ENCODE measurements around the gene INPP4A.
A peak's percentile ranks its signal among the peaks of the same experiment; 100 is the strongest.

The INPP4A gene

DNA sequence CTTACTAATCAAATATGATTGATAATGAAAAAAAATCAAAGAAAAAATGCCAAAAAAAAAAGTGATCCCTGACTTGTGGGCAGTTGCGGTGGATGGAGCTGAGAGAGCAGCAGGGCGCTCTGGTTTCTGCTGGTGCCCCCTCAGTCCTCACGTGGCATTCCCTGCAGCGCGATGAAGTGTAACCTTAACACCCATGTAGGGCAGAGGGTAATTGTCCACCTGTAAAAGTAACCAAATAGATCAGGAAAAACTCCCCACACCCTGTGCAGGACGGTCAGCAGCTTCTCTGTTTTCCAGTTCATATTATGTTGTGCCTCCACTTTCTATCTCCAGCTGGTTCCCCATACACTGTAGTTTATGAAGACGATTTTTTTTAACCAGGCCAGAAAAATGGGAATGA lies 138.6 kb downstream of the INPP4A start:
- no peak overlapping the region for H2BK15ac ChIP-seq (ENCODE audit: low read length)
- no peak overlapping the region for H2BK5ac ChIP-seq (ENCODE audit: low read length)
- no peak overlapping the region for H3K4ac ChIP-seq (ENCODE audit: low read length)
- no peak overlapping the region for H2AFZ ChIP-seq (ENCODE audit: low read length)
- H3K9me3 ChIP-seq (replicated peaks in 1 of 2; ENCODE audit: control insufficient read depth in 2 of 2, insufficient read depth in 1 of 2, low read depth in 1 of 2, low read length in 2 of 2) = no peaks in the 10 kb centered on the region
- H3K27ac ChIP-seq (replicated peaks; ENCODE audit: low read length) = no peak overlapping the region
- WGBS, 2 donors (ENCODE audit: extremely low coverage in 2 of 2, insufficient read length in 2 of 2, insufficient replicate concordance in 1 of 2) = no CpG with 5 or more reads among the region's 7 CpGs
- H3K14ac ChIP-seq (ENCODE audit: low read length) = no peak overlapping the region
- no peaks in the 10 kb centered on the region for H3K27me3 ChIP-seq (ENCODE audit: control insufficient read depth in 3 of 3, insufficient read depth in 3 of 3, low read depth in 1 of 3, low read length in 3 of 3)
- no peak overlapping the region for H4K8ac ChIP-seq (ENCODE audit: low read depth, low read length)
- no peak for DNase-seq (ENCODE audit: low spot score)
- H3K36me3 ChIP-seq (replicated peaks in 1 of 2; ENCODE audit: control insufficient read depth in 2 of 2, insufficient read depth in 2 of 2, low read length in 2 of 2) = peaks cover 15 to 59% of the 10 kb centered on the region in 2 donors
- no peaks in the 10 kb centered on the region for H3K79me1 ChIP-seq (ENCODE audit: low read depth, low read length)
- no peak overlapping the region for H2BK12ac ChIP-seq (ENCODE audit: low read length)
- peaks cover 0 to 6% of the 10 kb centered on the region in 2 donors for H3K4me1 ChIP-seq (ENCODE audit: control insufficient read depth in 2 of 2, insufficient read depth in 1 of 2, low read depth in 1 of 2, low read length in 2 of 2)
- H2BK120ac ChIP-seq (ENCODE audit: low read depth, low read length) = no peak overlapping the region
- no peak overlapping the region for H2AK5ac ChIP-seq (ENCODE audit: low read depth, low read length)
- H3K9ac ChIP-seq (ENCODE audit: low read depth, low read length, poor library complexity) = no peak overlapping the region
- H3K23ac ChIP-seq (ENCODE audit: low read depth, low read length, poor library complexity) = no peak overlapping the region
- no peak overlapping the region for H3K4me2 ChIP-seq (ENCODE audit: insufficient read depth, low read length, poor library complexity, severe bottlenecking)
- no peak overlapping the region for H4K91ac ChIP-seq (ENCODE audit: low read depth, low read length, poor library complexity)
- no peak overlapping the region for H3K4me3 ChIP-seq (ENCODE audit: low read length in 2 of 2)
- no peak overlapping the region for H3K18ac ChIP-seq (ENCODE audit: low read length)

DNA sequence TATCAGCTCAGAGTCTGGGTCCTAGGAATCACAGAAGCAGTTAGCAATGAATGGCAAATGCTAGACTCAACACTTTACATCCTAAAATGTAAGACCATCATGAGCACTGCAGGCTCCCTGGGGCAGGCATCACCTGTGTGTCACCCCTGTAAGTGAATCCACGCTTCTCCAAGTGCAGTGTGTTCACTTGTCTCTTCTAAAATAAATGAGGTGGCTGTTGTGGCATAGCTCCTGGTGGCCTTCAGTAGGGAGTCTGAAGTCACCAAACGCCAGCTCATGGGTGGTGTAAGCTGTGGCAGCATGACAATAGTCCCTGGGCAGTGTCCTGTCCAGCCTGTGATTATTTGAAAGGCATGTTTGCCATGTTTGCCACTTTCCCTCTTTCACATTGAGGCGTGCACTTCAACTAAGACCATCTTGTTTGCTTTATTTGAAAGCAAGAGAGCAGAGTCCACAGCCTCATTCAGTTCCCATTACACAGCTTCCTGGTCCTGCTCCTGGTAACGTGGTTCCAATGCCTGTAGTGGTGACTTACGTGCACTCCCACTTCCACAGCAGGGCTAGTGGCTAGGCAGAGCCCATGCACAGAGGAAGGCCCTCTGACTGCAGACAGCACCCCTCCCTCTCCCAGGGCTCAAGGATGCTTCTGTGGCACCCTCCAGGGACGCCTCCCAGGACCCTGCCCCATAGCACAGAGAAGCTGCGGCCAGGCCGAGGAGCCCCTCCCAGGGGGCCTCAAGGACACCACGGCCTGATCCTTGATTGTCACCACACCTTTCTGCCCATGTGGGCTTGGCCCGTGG lies 139.4 kb downstream of the INPP4A start:
- no peak overlapping the region for H3K23ac ChIP-seq (ENCODE audit: low read depth, low read length, poor library complexity)
- peaks cover 0 to 6% of the 10 kb centered on the region in 2 donors for H3K4me1 ChIP-seq (ENCODE audit: control insufficient read depth in 2 of 2, insufficient read depth in 1 of 2, low read depth in 1 of 2, low read length in 2 of 2)
- no peak overlapping the region for H2BK120ac ChIP-seq (ENCODE audit: low read depth, low read length)
- H2BK12ac ChIP-seq (ENCODE audit: low read length) = no peak overlapping the region
- no peak overlapping the region for H4K8ac ChIP-seq (ENCODE audit: low read depth, low read length)
- H3K27me3 ChIP-seq (ENCODE audit: control insufficient read depth in 3 of 3, insufficient read depth in 3 of 3, low read depth in 1 of 3, low read length in 3 of 3) = no peaks in the 10 kb centered on the region
- no CpG with 5 or more reads among the region's 10 CpGs for WGBS, 2 donors (ENCODE audit: extremely low coverage in 2 of 2, insufficient read length in 2 of 2, insufficient replicate concordance in 1 of 2)
- no peak for DNase-seq (ENCODE audit: low spot score)
- peaks cover 15 to 57% of the 10 kb centered on the region in 2 donors for H3K36me3 ChIP-seq (replicated peaks in 1 of 2; ENCODE audit: control insufficient read depth in 2 of 2, insufficient read depth in 2 of 2, low read length in 2 of 2)
- no peak overlapping the region for H3K4me3 ChIP-seq (ENCODE audit: low read length in 2 of 2)
- H3K4ac ChIP-seq (ENCODE audit: low read length) = no peak overlapping the region
- no peak overlapping the region for H2BK5ac ChIP-seq (ENCODE audit: low read length)
- no peak overlapping the region for H2BK15ac ChIP-seq (ENCODE audit: low read length)
- no peak overlapping the region for H3K18ac ChIP-seq (ENCODE audit: low read length)
- H3K9ac ChIP-seq (ENCODE audit: low read depth, low read length, poor library complexity) = no peak overlapping the region
- H4K91ac ChIP-seq (ENCODE audit: low read depth, low read length, poor library complexity) = no peak overlapping the region
- H3K27ac ChIP-seq (replicated peaks; ENCODE audit: low read length) = no peak overlapping the region
- no peak overlapping the region for H3K14ac ChIP-seq (ENCODE audit: low read length)
- no peaks in the 10 kb centered on the region for H3K79me1 ChIP-seq (ENCODE audit: low read depth, low read length)
- no peak overlapping the region for H2AFZ ChIP-seq (ENCODE audit: low read length)
- H2AK5ac ChIP-seq (ENCODE audit: low read depth, low read length) = no peak overlapping the region
- H3K4me2 ChIP-seq (ENCODE audit: insufficient read depth, low read length, poor library complexity, severe bottlenecking) = no peak overlapping the region
- H3K9me3 ChIP-seq (replicated peaks in 1 of 2; ENCODE audit: control insufficient read depth in 2 of 2, insufficient read depth in 1 of 2, low read depth in 1 of 2, low read length in 2 of 2) = no peaks in the 10 kb centered on the region

- Histone ChIP-seq H4K8ac (ENCODE audit: low read depth, low read length) (no peak overlapping the region), H2BK5ac (ENCODE audit: low read length) (no peak overlapping the region), H3K4me2 (ENCODE audit: insufficient read depth, low read length, poor library complexity, severe bottlenecking) (no peak overlapping the region), H3K4ac (ENCODE audit: low read length) (peak overlapping the region; percentile 72), H3K9ac (ENCODE audit: low read depth, low read length, poor library complexity) (peak overlapping the region; percentile 63), H3K79me1 (ENCODE audit: low read depth, low read length) (no peaks in the 10 kb centered on the region), H3K27ac (replicated peaks; ENCODE audit: low read length) (no peak overlapping the region), H3K9me3 (replicated peaks in 1 of 2; ENCODE audit: control insufficient read depth in 2 of 2, insufficient read depth in 1 of 2, low read depth in 1 of 2, low read length in 2 of 2) (no peaks in the 10 kb centered on the region), H3K27me3 (ENCODE audit: control insufficient read depth in 3 of 3, insufficient read depth in 3 of 3, low read depth in 1 of 3, low read length in 3 of 3) (no peaks in the 10 kb centered on the region), H2AFZ (ENCODE audit: low read length) (no peak overlapping the region), H3K23ac (ENCODE audit: low read depth, low read length, poor library complexity) (no peak overlapping the region), H2AK5ac (ENCODE audit: low read depth, low read length) (no peak overlapping the region), H2BK120ac (ENCODE audit: low read depth, low read length) (no peak overlapping the region), H3K4me1 (ENCODE audit: control insufficient read depth in 2 of 2, insufficient read depth in 1 of 2, low read depth in 1 of 2, low read length in 2 of 2) (peaks cover 0 to 6% of the 10 kb centered on the region in 2 donors), H4K91ac (ENCODE audit: low read depth, low read length, poor library complexity) (no peak overlapping the region), H3K4me3 (ENCODE audit: low read length in 2 of 2) (no peak overlapping the region), H3K14ac (ENCODE audit: low read length) (no peak overlapping the region), H3K18ac (ENCODE audit: low read length) (no peak overlapping the region), H2BK12ac (ENCODE audit: low read length) (no peak overlapping the region), H2BK15ac (ENCODE audit: low read length) (no peak overlapping the region), H3K36me3 (replicated peaks in 1 of 2; ENCODE audit: control insufficient read depth in 2 of 2, insufficient read depth in 2 of 2, low read length in 2 of 2) (peaks cover 15 to 56% of the 10 kb centered on the region in 2 donors)
- no CpG with 5 or more reads among the region's 10 CpGs for WGBS, 2 donors (ENCODE audit: extremely low coverage in 2 of 2, insufficient read length in 2 of 2, insufficient replicate concordance in 1 of 2)
- no peak for DNase-seq (ENCODE audit: low spot score)
These were observed 140.7 kb downstream of the INPP4A start for GRCh38 chr2:98585386-98585785.

- Histone ChIP-seq H4K91ac (ENCODE audit: low read depth, low read length, poor library complexity) (no peak overlapping the region), H2BK5ac (ENCODE audit: low read length) (no peak overlapping the region), H4K8ac (ENCODE audit: low read depth, low read length) (no peak overlapping the region), H3K79me1 (ENCODE audit: low read depth, low read length) (no peaks in the 10 kb centered on the region), H2BK15ac (ENCODE audit: low read length) (no peak overlapping the region), H2BK120ac (ENCODE audit: low read depth, low read length) (no peak overlapping the region), H2BK12ac (ENCODE audit: low read length) (no peak overlapping the region), H3K4me1 (ENCODE audit: control insufficient read depth in 2 of 2, insufficient read depth in 1 of 2, low read depth in 1 of 2, low read length in 2 of 2) (peaks cover 0 to 6% of the 10 kb centered on the region in 2 donors), H3K14ac (ENCODE audit: low read length) (no peak overlapping the region), H3K4ac (ENCODE audit: low read length) (no peak overlapping the region), H3K4me3 (ENCODE audit: low read length in 2 of 2) (no peak overlapping the region), H3K23ac (ENCODE audit: low read depth, low read length, poor library complexity) (peak overlapping the region; percentile 38), H3K27me3 (ENCODE audit: control insufficient read depth in 3 of 3, insufficient read depth in 3 of 3, low read depth in 1 of 3, low read length in 3 of 3) (no peaks in the 10 kb centered on the region), H3K4me2 (ENCODE audit: insufficient read depth, low read length, poor library complexity, severe bottlenecking) (no peak overlapping the region), H3K9ac (ENCODE audit: low read depth, low read length, poor library complexity) (peak overlapping the region; percentile 60), H2AFZ (ENCODE audit: low read length) (no peak overlapping the region), H3K27ac (replicated peaks; ENCODE audit: low read length) (no peak overlapping the region), H2AK5ac (ENCODE audit: low read depth, low read length) (no peak overlapping the region), H3K18ac (ENCODE audit: low read length) (no peak overlapping the region), H3K9me3 (replicated peaks in 1 of 2; ENCODE audit: control insufficient read depth in 2 of 2, insufficient read depth in 1 of 2, low read depth in 1 of 2, low read length in 2 of 2) (no peaks in the 10 kb centered on the region), H3K36me3 (replicated peaks in 1 of 2; ENCODE audit: control insufficient read depth in 2 of 2, insufficient read depth in 2 of 2, low read length in 2 of 2) (peaks cover 15 to 61% of the 10 kb centered on the region in 2 donors)
- no CpG with 5 or more reads among the region's 6 CpGs for WGBS, 2 donors (ENCODE audit: extremely low coverage in 2 of 2, insufficient read length in 2 of 2, insufficient replicate concordance in 1 of 2)
- no peak for DNase-seq (ENCODE audit: low spot score)
These were observed 142.0 kb downstream of the INPP4A start for GRCh38 chr2:98586551-98587140.
